AG09309 (cell line): ENCODE data around the gene SH3GL2.

ENCODE experiments used
- DNase-seq: peaks from one replicate; pipeline ENCODE4 v3.0.0-alpha.2; 2010; ENCODE audit warnings: low read depth
- H3K4me3 ChIP-seq: 2 replicates; pipeline ENCODE4 v1.5.1; 2011; ENCODE audit warnings: mild to moderate bottlenecking, low read depth, low read length, moderate library complexity; ENCODE audit not compliant: control insufficient read depth
- CTCF ChIP-seq: IDR thresholded peaks from 2 replicates; pipeline ENCODE4 v1.5.1; 2011; ENCODE audit warnings: mild to moderate bottlenecking, low read depth, low read length, inconsistent platforms; ENCODE audit not compliant: insufficient read depth, control insufficient read depth; ENCODE audit errors: missing control alignments

SH3GL2 gene

GRCh38 chr9:17625644-17626388 is 47.0 kb downstream of the SH3GL2 start:
- no peak overlapping the region for H3K4me3 ChIP-seq
- DNase-seq = no peak
- TF ChIP-seq CTCF = no peak

- no peak for DNase-seq
- no peak overlapping the region for H3K4me3 ChIP-seq
- no peak for TF ChIP-seq CTCF
Measured at GRCh38 chr9:17627641-17628040, 48.8 kb downstream of the SH3GL2 start.

- TF ChIP-seq CTCF = no peak
- no peak overlapping the region for H3K4me3 ChIP-seq
- no peak for DNase-seq
Measured at GRCh38 chr9:17628624-17629023, 49.8 kb downstream of the SH3GL2 start.

- no peak overlapping the region for H3K4me3 ChIP-seq
- peak; percentile 61 for DNase-seq
- no peak for TF ChIP-seq CTCF
Measured at GRCh38 chr9:17630531-17630949, 51.7 kb downstream of the SH3GL2 start.

GRCh38 chr9:17631396-17631795 is 52.5 kb downstream of the SH3GL2 start:
- H3K4me3 ChIP-seq = no peak overlapping the region
- no peak for TF ChIP-seq CTCF
- DNase-seq = no peak

GRCh38 chr9:17632994-17633393 is 54.1 kb downstream of the SH3GL2 start:
- no peak for TF ChIP-seq CTCF
- H3K4me3 ChIP-seq = no peak overlapping the region
- DNase-seq = no peak
